HG03280 (cell line): Measurements from ENCODE around the gene CSK.

ENCODE experiments used
- ATAC-seq: cut with Tn5 transposase; IDR thresholded peaks from one replicate; pipeline ENCODE4 v1.9.1; 2021; ENCODE audit warnings: mild to moderate bottlenecking, moderate library complexity; ENCODE audit not compliant: unreplicated experiment

CSK gene

GRCh38 chr15:74786551-74787165, 4.8 kb downstream of the CSK start:
- ATAC-seq = no peak

- peak; percentile 49 for ATAC-seq
Observed at GRCh38 chr15:74787251-74788041, 5.6 kb downstream of the CSK start.

DNA sequence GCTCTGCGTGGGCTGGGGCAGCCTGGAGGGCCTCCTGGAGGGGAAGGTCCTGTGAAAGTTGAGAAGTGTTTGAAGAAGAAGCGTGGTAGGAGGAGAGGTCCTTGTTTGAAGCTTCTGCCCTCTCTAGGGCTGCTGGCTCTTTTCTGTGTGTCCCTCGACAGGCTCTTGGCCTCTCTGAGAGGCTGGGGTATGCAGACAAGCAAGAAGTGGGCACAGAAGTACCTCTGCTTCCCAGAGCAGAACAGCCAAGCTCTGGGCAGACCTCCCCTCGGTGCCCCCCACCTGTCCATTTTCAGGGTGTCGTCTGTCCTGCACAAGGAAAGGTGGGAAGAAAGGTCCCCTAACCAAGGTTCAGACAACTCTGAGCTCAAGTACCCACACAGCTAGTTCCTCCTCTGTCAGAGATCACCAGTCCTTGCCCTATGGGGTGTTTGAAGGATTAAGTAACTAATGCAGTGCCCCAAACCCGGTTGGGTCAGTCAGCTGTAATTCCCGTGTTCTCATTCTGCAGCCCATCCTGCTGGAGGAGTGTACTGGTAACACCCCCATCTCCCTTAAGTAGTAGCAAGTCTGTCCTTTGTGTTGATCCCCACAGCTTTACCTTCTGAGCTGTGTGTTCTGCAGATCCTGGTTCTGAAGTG, 6.3 kb downstream of the CSK start:
- ATAC-seq = no peak

GRCh38 chr15:74788683-74789151, 6.8 kb downstream of the CSK start:
- no peak for ATAC-seq

DNA sequence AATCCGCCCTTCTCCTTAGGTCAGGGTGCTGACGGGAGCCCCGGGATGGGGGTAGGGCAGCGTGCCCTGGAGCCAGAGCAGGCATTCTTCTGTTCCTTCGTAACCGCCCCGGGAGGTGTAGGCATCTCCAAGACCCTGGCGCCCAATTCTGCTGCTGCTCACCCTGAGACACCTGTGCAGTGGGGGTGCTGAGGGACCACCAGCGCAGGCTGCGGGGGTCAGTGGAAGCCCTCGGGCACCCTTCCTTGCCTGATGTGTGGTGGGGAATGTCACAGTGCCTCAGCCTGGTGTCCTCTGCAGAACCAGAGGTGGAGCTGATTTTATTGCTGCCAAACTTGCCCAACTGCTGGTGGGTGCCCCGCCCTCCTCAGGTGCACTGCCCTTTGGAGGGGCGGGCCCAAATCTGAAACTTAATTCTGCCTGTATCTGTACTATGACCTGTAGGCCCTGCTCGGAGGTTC, 7.3 kb downstream of the CSK start:
- ATAC-seq = no peak

GRCh38 chr15:74789741-74790079, 7.8 kb downstream of the CSK start:
- ATAC-seq = no peak

- ATAC-seq = no peak
Observed at GRCh38 chr15:74790080-74790916, 8.4 kb downstream of the CSK start.

GRCh38 chr15:74791007-74791406, 9.1 kb downstream of the CSK start:
- no peak for ATAC-seq

DNA sequence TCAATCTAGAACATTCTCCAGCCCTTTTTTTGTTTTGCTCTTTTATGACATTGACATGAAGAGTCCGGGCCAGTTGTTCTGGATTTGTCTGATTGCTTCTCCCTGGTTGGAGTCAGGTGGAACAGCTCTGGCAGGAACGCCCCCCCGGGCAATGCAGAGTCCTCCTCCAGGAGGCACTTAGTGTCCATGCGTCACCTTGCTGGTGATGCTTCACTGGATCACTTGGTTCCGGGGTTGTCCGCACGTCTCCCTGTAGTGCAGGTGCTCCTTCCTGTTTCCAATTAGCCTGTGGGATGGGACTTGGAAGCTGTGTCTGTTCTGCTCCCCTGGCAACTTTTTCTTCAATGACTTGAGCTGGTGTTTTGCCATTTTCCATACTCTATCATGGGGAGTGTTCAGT, 9.8 kb downstream of the CSK start:
- no peak for ATAC-seq

GRCh38 chr15:74792227-74793016, 10.5 kb downstream of the CSK start:
- ATAC-seq = no peak

GRCh38 chr15:74793135-74794028, 11.5 kb downstream of the CSK start:
- ATAC-seq = no peak

DNA sequence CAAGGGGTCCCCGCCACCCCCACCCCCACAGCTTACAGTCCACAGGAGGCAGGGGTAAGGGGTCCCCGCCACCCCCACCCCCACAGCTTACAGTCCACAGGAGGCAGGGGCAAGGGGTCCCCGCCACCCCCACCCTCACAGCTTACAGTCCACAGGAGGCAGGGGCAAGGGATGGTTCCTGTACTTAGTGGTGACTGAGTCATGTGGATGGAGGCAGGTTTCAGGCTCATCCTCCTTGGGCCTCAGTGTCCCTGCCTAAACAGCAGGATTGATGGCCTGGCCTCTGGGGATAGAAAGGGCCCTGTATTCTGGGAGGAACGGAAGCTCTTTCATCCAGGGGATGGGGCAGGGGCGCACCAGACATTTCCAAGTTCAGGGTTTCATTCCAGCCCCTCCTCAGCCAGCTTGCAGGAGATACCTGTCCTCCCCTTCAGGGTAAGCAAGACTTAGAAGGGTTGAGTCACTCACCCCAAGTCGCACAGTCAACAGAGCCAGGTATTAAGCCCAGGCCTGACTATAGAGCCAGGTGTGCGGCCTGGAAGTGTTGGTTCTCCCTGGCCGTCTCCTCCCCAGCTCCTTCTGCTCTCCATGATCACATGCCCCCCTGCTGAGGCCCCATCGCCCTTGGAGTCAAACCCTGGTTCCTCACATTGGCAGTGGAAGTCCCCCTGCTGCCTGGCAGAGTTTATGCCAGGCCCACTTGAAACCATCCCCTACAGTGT, 12.5 kb downstream of the CSK start:
- no peak for ATAC-seq

DNA sequence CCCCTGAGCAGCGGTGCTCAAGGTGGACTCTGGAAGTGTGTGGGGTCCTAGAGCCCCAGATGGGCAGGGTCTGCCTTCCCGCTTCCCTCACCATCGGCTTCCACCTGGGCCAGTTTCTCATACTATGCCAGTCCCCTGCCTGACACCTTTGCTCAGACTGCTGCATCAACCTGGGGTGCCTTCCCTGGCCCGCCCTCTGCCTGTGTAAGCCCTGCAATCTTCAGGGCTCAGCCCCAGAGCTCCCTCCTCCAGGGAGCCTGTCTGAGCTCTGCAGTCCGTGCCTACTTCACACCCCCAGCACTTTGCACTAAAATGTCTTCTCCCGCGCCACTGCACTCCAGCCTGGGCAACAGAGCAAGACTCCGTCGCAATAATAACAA, 13.1 kb downstream of the CSK start:
- no peak for ATAC-seq

GRCh38 chr15:74795966-74796625, 14.2 kb downstream of the CSK start:
- ATAC-seq = no peak

DNA sequence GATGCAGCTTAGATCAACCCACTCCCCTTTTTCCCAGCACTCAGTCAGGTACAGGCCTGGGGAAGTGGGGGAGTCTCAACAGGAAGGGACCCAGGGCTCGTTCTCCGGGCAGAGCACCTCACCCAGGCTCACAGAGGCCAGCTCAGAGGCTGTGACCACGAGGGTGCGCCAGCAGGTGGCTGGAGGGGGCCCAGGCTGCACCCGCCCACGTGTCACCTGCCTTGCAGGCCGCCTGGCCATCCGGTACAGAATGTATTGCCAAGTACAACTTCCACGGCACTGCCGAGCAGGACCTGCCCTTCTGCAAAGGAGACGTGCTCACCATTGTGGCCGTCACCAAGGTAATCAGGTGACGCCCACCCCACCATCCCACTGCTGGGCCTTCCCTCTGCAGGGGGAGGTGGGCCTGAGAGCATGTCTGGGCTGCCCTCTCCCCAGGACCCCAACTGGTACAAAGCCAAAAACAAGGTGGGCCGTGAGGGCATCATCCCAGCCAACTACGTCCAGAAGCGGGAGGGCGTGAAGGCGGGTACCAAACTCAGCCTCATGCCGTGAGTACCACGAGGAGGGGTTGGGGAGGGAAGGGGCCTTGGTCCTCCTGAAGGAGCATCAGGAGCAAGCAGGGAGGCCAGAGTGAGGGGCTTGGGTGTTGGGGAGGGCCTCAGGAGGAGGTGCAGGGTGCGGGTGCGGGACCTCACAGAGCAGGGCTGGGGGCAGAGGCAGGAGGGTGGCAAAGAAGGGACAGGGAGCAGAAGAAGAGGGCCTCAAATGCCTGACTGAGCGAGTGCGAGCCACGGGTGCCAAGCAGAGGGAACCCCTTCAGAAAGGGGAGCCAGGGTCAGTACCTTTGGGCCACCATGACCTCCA, 16.7 kb downstream of the CSK start:
- ATAC-seq = no peak

- no peak for ATAC-seq
Observed at GRCh38 chr15:74799255-74799855, 17.5 kb downstream of the CSK start.
